ENCODE results near the gene PITX1.

The PITX1 gene

DNA sequence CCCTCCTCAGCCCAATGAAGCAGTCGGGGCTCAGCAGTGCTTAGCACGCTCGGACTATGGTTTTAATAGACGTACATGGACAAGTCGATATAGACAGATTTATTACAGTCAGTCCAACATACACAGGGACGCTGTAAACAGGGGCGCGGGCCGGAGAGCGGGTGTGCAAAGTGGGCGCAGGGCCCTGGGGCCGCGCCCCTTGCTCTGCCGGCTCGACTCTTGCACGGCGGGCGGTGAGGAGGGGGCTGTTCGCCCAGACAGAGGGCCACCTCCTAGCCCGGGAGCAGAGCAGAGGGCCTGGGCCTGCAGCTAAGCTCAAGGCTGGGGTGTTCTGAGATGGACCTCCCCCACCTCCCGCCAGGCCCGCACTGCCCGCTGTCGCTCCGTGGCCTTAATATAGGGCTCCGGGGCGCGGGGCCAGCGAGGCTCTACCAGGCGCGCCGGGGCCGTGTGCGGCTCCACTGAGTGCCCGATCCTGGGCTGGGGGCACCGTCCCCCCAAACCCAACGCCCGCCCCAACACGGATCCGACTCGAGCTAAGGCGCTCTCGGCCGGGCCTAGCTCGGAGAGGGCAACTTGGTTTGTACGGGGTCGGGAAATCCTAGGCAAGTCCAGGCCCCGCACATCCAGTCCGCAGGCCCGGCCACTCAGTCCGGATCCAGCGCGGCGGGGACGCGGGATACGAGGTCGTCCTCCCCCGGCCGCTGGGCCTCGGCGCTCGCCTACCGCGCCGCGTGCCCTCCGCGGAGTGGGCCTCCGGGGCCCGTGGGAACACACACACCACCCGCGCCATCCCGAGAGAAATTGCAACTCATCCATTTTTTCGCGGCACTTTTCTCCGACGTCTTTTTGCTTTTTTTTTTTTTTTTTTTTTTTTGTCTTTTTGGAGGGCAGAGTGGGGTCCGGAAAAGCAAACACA lies 6.1 kb downstream of the PITX1 start:
- no peak for DNase-seq

GRCh38 chr5:135027266-135027696 lies 6.7 kb downstream of the PITX1 start:
- DNase-seq = no peak

DNA sequence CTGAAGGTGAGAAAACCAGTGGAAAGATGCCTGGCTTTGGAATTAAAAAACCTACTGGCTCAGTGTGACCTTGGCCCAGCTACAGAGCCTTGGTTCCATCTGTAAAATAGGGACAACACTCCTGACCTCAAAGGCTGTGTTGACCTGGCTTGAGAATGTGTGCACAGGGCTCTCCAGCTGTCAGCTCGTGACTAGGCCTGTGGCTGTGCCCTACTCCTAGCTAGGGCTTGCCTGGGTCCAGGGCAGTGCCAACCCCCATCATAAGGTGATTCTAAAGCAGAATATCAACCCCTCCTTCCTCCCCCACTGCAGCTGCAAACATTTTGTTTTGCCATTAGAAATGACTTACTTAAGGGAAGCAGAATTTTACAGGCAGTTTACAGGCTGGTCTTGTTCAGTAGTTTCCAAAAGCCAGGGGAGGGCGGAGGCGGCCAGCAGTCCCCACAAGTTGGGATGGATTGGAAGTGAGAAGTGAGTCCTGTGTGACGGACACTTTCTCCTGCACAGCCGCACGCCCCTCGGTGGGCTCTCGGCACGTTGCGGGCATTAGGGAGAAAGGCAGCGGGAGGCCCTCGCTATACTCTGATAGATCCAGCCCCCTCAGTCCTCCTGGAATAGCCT lies 7.3 kb downstream of the PITX1 start:
- no peak for DNase-seq

GRCh38 chr5:135025730-135026644 lies 8.0 kb downstream of the PITX1 start:
- DNase-seq = no peak

DNA sequence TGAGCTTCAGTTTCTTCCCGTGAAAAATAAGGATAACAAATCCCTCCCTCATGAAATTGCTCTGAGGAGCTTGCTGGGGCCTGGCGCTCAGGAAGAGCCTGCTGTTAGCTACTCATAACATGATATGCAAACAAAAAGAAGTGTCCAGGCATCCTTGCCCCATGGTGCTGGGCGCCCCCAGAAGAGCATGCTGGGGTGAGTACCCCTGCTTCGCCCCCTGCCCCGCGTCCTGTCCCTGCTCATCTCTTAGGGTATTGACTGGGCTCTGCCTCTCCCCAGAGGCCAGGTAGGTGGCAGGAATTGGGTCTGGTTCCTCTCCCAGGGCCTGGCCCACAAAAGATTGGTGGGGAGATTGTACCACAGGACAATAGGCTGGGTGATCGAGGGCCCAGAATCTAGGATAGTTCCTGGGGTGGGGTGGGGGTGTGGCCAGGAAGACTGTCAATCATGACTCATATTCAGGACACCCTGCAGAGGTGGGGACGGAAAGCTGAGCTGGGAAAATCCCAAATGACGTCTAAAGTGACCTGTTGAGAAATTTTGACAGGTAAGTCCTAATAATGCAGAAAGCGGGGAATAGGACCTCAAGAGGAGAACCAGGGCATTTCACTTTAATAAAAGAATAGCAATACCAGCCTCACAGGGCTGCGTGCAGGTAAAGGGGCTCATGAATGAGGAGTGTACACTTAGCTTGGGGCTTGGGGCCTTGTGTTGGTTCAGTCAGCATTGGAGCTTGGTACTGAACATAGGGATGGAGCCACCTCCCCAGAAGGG lies 8.9 kb downstream of the PITX1 start:
- no peak for DNase-seq

- no peak for DNase-seq
These were observed 13.7 kb downstream of the PITX1 start for GRCh38 chr5:135020111-135020895.

DNA sequence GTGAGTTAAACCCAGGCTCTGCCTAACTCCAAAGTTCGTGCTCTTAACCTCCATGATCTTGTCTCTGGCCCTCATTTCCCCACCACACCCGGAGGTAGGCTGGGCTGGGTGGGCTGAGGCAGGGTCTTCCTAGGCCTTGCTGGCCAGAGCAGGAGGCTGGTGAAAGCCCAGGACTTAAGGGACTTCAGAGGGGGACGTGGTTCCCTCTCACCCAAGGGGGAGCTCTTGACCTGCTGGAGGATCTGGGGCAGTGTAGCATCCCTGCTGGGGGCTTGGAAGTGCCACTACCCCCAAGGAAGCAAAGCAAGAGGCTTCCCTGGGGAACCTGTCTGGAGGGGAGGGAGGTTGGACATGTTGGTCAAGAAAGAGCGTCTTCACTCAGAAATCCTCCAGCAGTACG lies 14.7 kb downstream of the PITX1 start:
- no peak for DNase-seq

DNA sequence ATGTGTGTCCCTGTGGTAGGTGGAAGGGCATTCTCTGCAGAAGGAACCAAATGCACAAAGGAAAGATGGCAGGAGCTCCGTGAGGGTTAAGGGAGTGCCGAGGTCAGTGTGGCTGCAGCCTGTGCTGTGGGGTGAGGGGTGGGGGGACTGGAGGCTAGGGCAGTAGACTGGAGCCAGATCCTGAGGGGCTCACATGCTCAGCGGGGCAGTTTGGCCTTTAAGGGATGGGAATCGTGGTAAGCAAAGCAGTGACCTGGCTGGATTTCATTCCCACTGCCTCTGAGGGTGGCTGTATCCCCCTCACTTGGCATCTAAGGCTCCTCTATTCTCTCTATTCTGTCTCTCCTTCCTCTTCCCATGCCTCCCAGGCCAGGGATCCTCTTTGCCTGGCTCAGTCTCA lies 15.6 kb downstream of the PITX1 start:
- DNase-seq = no peak

DNA sequence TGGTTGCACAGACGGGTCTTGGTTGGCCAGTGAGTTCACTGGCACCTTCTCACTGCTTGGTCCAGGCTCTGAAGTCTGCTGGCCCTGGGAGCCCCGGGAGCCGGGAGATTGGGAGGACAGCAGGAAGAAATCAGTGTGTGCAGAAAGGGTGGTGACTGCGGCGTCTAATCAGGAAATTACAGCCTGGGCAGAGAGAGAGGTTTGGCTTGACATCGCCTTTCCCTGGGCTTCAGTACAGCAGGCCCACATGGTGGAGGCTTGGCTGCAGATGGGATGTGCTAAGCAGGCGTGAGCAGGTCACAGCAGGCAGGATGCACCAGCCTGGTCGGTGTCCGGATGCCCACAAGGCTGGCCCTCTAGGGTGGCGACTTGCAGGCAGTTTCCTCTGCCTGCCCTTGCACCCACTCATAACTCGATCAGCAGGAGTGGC lies 17.2 kb downstream of the PITX1 start:
- DNase-seq = no peak

GRCh38 chr5:135015942-135016341 lies 18.1 kb downstream of the PITX1 start:
- no peak for DNase-seq

DNA sequence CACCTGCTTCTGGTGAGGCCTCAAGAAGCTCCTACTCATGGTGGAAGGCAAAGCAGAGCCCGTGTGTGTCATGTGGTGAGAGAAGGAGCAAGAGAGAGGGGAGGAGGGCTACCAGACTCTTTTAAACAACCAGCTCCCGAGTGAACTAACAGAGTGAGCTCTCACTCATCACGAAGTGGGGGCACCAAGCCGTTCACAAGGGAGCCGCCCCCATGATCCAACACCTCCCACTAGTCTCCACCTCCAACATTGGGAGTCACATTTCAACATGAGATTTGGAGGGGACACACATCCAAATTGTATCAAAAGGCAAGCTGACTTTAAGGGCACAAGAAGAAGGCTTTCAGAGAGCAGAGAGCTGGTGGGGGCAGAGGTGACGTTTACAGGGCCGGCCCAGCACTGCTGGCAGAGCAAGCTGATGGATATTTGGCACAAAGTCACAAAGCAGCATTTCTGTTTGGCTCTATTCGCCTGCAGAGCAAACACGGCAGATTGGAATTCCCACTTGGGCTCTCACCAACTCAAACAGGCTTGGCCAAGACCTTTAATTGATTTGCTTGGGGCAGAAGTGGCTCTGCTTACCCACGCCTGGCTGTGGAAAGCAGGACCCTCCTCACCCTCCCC lies 20.0 kb downstream of the PITX1 start:
- DNase-seq = no peak

GRCh38 chr5:135013445-135013844 lies 20.6 kb downstream of the PITX1 start:
- no peak for DNase-seq

DNA sequence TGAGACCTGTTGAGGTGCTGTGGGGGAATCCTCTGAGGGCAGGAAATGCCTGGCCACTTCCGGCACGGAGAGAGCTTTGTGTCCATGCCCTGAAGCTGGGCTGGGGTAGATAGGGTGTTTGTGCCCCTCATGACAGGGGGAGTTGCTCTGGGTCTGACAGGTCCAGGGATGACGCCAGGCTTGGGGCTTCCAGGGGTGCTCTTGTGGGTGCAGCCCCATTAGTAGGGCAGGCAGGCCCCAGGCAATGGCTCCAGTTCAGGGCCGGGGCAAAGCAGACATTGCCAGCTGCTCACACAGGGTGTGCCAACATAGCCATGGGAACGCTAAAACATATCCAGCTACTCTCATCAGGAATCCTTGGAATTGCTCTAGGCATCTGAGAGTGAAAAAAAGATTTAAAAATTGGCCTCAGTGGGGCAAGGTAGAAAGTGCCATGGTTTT lies 21.1 kb downstream of the PITX1 start:
- no peak for DNase-seq

DNA sequence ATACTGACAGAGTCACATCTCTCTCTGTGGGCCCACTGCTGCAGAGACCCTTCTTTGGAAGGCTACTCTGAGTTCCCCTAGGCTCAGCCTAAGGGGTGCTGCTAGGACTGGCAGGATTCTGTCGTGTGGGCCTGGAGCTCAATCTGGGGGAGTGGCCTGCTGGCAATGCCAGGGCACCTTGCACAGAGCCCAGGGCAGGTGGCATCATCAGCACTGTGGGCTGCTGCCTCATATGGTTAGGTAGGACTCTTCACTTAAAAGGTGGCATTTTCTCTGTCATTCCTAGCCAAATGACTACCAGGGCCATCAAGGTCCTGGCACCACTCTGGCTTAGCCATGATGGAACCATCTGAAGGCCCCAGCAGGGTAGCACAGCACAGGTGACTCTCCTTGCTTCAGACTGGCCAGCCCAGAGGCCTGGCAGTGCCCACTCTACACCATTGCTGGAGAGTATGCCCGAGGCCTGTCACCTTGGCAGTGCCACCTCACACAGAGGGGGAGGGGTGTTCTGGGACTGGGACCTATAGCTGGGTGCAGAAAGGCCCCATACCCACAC lies 21.9 kb downstream of the PITX1 start:
- DNase-seq = no peak

DNA sequence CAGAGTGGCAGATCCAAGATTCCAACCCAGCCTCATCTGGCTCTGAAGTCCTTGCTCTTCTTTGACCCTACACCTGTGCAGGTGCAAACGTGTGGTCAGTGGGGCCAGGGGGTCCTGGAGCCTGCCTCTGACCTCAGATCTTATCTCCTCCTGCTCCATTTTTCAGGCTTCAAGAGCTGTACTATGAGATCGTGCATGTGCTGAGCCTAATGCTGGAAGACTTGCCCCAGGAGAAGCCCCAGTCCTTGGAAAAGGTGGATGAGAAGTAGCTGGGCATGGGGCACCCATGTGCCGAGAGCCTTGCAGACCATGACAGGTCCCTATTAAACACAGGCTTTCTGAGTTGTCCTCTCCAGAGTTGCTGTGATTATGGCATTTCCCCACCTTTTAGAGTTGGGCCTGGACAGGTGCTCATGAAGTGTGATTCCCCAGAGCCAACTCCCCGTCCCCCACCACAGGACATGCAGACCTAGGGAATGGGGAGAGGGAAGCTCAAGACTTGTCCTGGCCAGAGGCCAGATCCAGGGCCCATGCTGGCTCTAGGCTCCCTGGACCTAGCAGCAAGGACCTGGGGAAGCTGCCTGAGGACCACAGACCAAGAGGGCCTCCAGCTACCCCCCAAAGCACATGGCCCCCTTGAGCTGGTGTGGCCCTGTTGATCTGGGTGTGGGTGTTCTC lies 22.5 kb downstream of the PITX1 start:
- no peak for DNase-seq

DNA sequence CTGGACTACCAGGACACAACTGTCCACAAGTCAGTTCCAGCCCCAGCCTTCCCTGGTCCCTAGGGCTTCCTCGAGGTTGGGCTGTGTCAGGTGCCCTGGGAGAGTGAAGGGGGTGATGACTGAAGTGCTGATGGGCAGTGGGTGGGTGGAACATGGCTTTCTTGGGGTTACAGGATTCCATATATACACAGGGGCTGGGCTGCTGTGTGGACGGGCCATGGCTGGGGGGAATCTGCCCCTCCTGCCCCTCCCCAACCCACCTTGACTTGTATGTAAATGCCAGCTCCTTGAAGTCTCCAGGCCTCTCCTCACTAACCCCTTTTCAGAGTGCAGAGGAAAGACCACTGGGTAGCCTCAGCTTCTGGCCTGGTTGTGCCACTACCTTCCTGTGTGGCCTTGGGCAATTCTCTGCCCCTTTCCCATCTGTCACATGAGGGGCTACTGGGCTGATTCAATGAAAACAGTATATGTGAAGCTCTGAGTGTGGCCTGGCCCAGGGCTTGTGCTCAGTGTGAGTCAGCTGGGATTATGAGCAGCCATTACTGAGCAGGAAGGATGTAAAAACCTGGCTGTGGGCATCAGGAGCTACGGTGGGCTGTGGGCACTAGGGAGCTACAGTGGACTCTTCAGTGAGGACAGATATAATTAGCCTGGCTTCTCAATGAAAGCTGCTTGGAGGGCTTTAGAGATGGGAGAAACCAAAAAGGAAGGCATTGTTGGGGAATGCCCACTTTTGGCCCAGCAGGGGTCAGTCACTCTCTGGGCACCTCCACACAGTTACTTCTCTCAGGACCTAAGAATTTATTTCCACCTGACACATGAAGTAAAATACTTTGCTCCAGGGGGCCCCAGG lies 23.3 kb downstream of the PITX1 start:
- DNase-seq = no peak

DNA sequence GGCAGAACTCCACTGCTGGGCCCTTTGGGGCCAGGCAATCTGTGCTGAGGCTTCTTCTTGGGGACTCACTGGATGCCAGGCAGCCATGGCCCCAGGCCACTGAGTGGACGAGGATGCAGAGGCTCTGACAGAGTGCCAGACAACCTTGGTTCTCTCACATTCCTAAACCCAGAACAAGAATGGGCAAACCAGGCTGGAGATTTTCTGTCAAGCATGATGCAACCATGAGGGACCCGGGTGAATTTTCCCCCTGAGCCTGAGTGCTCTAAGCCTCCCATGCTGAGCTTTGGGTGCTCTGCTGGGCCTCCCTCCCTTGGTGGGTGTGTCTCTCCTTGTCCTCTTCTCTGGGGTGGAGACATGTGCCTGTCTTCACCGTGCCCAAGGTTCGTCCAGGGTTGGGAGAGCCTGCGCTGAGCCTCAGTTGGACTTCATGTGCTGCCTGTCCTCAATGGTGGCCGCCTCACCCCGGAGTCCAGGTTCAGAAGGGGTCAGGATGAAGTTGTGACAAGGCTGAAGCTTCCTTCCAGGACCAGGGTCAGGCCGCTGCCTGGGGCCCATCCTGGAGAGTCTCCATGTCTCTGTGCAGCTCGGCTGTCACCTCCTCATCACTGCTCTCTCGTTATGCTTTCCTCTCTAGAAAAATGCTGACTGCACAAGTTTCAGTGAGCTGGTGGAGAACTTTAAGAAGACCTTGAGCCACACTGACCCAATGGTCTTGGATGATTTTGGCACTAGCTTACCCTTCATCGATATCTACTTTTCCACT lies 24.1 kb downstream of the PITX1 start:
- DNase-seq = no peak

DNA sequence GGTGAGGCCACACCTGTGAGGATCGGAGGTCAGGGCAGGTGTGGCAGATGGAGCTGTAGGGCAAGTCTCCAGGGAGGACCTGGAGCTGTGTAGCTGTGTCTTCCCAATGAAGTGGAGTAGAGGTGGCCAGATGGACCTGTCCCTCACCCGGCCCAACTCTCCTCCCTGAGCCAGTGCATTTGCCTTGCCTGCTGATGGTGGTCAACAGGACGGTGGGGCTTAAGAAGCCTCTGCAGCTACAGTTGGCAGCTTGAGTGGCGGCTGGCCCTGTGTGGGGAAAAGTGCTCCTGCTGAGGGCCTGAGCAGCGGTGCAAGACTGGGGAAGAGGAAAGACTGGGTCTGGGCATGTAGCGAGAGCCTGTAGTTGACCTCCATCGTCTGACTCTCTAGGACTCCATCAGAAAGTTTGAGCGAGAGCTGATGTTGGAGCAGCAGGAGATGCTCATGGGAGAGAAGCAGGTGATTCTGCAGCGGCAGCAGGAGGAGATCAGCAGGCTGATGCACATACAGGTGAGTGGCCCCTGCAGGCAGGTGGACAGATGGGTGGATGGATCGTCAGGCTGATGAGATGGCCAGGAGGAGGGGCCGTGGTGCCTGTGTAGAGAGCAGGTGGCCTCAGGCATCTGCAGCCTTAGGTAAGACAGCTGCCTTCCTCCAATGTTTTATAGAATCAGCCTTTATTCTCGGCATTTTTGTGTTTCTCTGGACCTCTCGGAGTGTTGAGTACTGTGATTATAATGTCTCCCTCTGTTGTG lies 24.9 kb downstream of the PITX1 start:
- DNase-seq = no peak

All from KG1 (cell line).